ENCODE results near the gene TSPAN17. TPM values are rescaled to one million over a fixed set of nuclear protein-coding genes. Genes with fewer than 3 reads are reported as not detected.
A peak's percentile ranks its signal among the peaks of the same experiment; 100 is the strongest.

The TSPAN17 gene
- total and polyA plus RNA-seq, 7 donors = 22.5 to 51.9 (median 25.8) TPM

DNA sequence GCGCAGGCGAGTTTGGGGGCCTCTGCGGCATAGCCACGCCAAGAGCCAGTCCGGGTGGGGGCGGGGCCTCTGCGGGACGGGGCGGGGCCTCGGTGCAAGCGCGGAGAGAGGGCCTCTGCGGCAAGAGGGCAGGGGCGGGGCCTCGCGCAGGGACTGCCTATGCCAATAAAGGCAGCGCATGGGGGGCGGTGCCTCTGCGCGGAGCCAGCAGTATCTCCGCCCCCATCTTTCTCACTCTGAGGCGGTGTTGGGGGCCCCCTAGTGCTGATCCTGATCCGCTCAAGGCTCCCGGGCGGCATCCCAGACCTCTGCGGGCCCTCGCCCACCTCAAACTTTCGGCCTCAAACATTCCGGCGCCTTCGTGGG lies 28.1 kb upstream of the TSPAN17 start:
- Histone ChIP-seq H3K36me3 (ENCODE audit: insufficient read depth in 1 of 2, low read depth in 1 of 2) (no peaks in the 10 kb centered on the region), H3K4me1 (peaks cover 24% of the 10 kb centered on the region), H3K9me3 (no peaks in the 10 kb centered on the region), H3K27ac (no peak overlapping the region), H3K27me3 (ENCODE audit: insufficient read depth in 3 of 3, low read length in 2 of 3) (peaks cover 0 to 54% (median 15%) of the 10 kb centered on the region in 3 donors), H3K4me3 (peak overlapping the region; percentile 40)
- DNase-seq (peak; percentile 75 to 89), ATAC-seq (peak; percentile 78 to 92 (median 89))
- intact Hi-C loops (cut with DNase I) = no loop called here
- WGBS, 3 donors = 2 to 5% (median 3%) methylated on average over 23 to 31 of the region's 31 CpGs
- TF ChIP-seq, protein P1, sequence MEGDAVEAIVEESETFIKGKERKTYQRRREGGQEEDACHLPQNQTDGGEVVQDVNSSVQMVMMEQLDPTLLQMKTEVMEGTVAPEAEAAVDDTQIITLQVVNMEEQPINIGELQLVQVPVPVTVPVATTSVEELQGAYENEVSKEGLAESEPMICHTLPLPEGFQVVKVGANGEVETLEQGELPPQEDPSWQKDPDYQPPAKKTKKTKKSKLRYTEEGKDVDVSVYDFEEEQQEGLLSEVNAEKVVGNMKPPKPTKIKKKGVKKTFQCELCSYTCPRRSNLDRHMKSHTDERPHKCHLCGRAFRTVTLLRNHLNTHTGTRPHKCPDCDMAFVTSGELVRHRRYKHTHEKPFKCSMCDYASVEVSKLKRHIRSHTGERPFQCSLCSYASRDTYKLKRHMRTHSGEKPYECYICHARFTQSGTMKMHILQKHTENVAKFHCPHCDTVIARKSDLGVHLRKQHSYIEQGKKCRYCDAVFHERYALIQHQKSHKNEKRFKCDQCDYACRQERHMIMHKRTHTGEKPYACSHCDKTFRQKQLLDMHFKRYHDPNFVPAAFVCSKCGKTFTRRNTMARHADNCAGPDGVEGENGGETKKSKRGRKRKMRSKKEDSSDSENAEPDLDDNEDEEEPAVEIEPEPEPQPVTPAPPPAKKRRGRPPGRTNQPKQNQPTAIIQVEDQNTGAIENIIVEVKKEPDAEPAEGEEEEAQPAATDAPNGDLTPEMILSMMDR (IDR thresholded peaks at IDR 0.05) = peak; percentile 14

DNA sequence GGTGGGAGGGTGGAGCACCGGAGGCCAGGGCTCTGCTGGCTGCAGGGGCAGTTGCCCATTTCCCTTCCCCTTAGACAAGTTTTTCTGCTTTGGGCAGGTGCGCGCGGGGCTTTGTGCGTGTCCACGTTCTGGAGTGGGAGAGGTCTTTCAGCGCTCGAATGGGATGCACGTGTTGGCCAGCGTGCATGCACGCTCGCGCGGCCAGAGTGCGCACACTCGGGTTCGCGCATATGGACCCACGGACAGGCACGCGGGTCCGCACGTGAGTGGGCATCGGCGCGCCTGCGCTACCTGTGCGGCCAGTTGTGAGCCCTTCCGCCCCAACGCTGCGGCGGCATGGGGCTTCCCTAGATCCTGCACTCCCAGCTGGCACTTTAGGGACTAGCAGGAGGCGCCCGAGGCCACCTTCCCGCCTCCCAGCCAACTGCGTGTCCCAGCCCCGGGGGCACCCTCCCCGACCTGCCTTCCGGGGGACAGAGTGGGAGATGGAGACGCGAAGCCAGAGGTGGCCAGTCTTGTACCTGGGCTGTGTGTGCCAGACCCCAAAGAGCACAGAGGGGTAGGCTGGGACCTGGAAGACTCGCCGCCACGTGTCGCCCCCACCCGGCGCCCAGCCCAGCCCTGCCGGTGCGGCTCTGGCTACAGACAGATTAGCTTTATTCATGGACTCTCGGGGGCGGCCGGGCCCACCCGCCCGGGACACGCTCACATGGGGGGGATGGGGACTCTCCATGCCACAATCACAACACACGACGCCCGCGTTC lies 27.5 kb upstream of the TSPAN17 start:
- peak in 1 of 4 donors; percentile 18 for ATAC-seq
- no peaks in the 10 kb centered on the region for H3K9me3 ChIP-seq

DNA sequence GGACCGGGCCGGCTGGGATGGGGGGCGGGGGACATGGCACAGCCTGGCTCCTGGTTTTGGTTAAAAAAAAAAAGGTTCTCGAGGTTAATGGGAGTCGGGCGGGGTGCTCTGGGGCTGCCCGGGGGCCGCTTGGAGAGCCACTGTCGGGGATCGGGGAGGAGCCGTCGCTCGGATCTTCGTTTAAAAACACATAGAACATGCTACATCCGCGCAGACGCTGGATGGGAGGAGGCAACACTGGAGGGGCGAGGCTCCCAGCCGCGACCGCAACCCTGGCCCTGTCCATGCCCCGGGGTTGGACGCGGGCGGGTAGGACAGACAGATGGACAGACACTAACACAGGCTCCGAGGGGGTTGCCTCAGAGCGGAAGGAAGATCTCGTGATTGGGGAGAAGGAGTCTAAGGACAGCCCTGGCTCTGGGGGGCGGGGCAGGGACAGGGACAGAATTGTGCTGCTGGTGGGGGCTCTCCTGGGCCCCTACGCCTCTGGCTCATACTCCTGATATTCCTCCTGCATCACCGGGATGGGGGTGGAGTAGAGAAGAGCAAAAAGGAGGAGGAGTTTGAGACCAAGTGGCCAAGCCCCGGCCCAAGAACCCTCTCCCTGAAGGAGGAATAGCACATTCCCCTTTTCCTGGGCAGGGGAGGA lies 26.8 kb upstream of the TSPAN17 start:
- TF ChIP-seq, protein P1 (IDR thresholded peaks at IDR 0.05) = no peak
- H3K27me3 ChIP-seq (ENCODE audit: insufficient read depth in 3 of 3, low read length in 2 of 3) = peaks cover 0 to 49% (median 14%) of the 10 kb centered on the region in 3 donors

More for the DNA sequence above, 27.5 kb upstream of the TSPAN17 start:
- peaks cover 0 to 52% (median 14%) of the 10 kb centered on the region in 3 donors for H3K27me3 ChIP-seq (ENCODE audit: insufficient read depth in 3 of 3, low read length in 2 of 3)
- H3K4me1 ChIP-seq = peaks cover 24% of the 10 kb centered on the region
- TF ChIP-seq, protein P1 (IDR thresholded peaks at IDR 0.05) = no peak
- peak overlapping the region; percentile 40 for H3K4me3 ChIP-seq
- H3K27ac ChIP-seq = no peak overlapping the region
- no peak for DNase-seq
- no peaks in the 10 kb centered on the region for H3K36me3 ChIP-seq (ENCODE audit: insufficient read depth in 1 of 2, low read depth in 1 of 2)
- WGBS, 3 donors = 8 to 11% (median 8%) methylated on average over 52 to 59 of the region's 59 CpGs
- intact Hi-C loops (cut with DNase I) = no loop called here

DNA sequence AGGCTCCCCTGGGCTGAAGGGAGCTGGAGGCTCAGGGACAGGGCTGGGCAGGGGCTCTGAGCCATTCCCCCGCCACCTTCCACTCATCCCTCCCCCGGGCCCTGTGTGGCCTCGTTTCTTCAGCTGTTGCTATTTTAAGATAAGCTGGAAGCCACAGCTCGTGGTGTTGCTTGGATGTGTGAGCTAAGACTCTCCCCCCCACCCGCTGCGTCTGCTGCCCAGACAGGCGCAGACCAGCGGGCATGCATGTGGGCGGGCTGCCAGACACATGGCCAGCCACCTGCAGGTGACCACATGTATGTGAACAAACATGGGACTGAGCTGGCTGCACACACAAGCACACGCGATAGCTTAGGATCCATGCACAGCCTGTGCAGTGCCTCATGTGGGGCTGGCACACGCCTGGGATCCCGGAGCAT lies 25.6 kb upstream of the TSPAN17 start:
- TF ChIP-seq, protein P1 (IDR thresholded peaks at IDR 0.05) = no peak
- intact Hi-C loops (cut with DNase I) = no loop called here
- peak; percentile 36 to 70 for DNase-seq
- ATAC-seq = peak; percentile 72 to 85 (median 82)
- Histone ChIP-seq H3K4me1 (peaks cover 24% of the 10 kb centered on the region), H3K27ac (peak overlapping the region; percentile 16), H3K27me3 (ENCODE audit: insufficient read depth in 3 of 3, low read length in 2 of 3) (peaks cover 0 to 42% (median 14%) of the 10 kb centered on the region in 3 donors), H3K36me3 (ENCODE audit: insufficient read depth in 1 of 2, low read depth in 1 of 2) (no peaks in the 10 kb centered on the region), H3K4me3 (no peak overlapping the region), H3K9me3 (no peaks in the 10 kb centered on the region)
- 31 to 44% (median 36%) methylated on average over 13 of the region's 13 CpGs for WGBS, 3 donors

More for the DNA sequence above, 26.8 kb upstream of the TSPAN17 start:
- H3K4me3 ChIP-seq = no peak overlapping the region
- H3K36me3 ChIP-seq (ENCODE audit: insufficient read depth in 1 of 2, low read depth in 1 of 2) = no peaks in the 10 kb centered on the region
- H3K27ac ChIP-seq = no peak overlapping the region
- H3K9me3 ChIP-seq = no peaks in the 10 kb centered on the region
- WGBS, 3 donors = 4 to 10% (median 8%) methylated on average over 32 of the region's 32 CpGs
- peak; percentile 41 to 62 for DNase-seq
- intact Hi-C loops (cut with DNase I) = no loop called here
- ATAC-seq = peak; percentile 16 to 41 (median 32)
- peaks cover 24% of the 10 kb centered on the region for H3K4me1 ChIP-seq

All from psoas muscle (tissue), 8 donors.